SK-N-SH (cell line): Measurements from ENCODE around the gene MDK. TPM values are rescaled to one million over a fixed set of nuclear protein-coding genes. Genes with fewer than 3 reads are reported as not detected.

ENCODE experiments used
- CTCF ChIA-PET: fragments of 300-600, 350-600 bp; formaldehyde crosslinking; extraction: SDS; loops from one replicate; lab custom pipeline; 2021; lab: Yijun Ruan, JAX
- POLR2A ChIA-PET: fragments of 350-600 bp; sonication (Branson Sonifier 250); formaldehyde crosslinking; extraction: SDS; loops from one replicate; lab custom pipeline; 2020; ENCODE audit warnings: antibody characterized with exemption, inconsistent platforms; lab: Yijun Ruan, JAX
- DNase-seq: peaks from one replicate; pipeline ENCODE4 v3.0.0; 2012
- H2AFZ ChIP-seq: fragments of 200-600 bp; sonication (generic); 2 replicates; pipeline ENCODE4 v1.8.1; 2016; ENCODE audit warnings: antibody characterized with exemption, mild to moderate bottlenecking, low read depth
- H3F3A ChIP-seq: fragments of 200-600 bp; sonication (generic); replicated peaks from 2 replicates; pipeline ENCODE3; 2016; ENCODE audit warnings: antibody characterized with exemption, mild to moderate bottlenecking; ENCODE audit not compliant: insufficient read depth
- H3K27ac ChIP-seq, 2 experiments: fragments of 200-500 bp in 1 of 2; fragments of 200-600 bp in 1 of 2; sonication (Bioruptor generic) in 1 of 2; sonication (generic), shearing (Covaris generic) in 1 of 2; 2 replicates each; pipeline versions ENCODE4 v1.5.1 to v1.6.1; 2014 to 2016; ENCODE audit warnings: low read depth in 2 of 2, inconsistent platforms in 1 of 2, low read length in 1 of 2, mild to moderate bottlenecking in 1 of 2, mixed read lengths in 1 of 2
- H3K27me3 ChIP-seq: fragments of 200-600 bp; sonication (generic), shearing (Covaris generic); 2 replicates; pipeline ENCODE4 v1.6.1; 2016; ENCODE audit warnings: mixed run types; ENCODE audit not compliant: insufficient read depth
- H3K36me3 ChIP-seq, 2 experiments: fragments of 200-500 bp in 1 of 2; fragments of 200-600 bp in 1 of 2; sonication (Bioruptor generic) in 1 of 2; sonication (generic) in 1 of 2; replicated peaks in 1 of 2; 2 replicates each; pipeline versions ENCODE3 to v1.5.1; 2014 to 2016; ENCODE audit warnings: low read length in 1 of 2, mild to moderate bottlenecking in 1 of 2; ENCODE audit not compliant: insufficient read depth in 2 of 2, control insufficient read depth in 1 of 2
- H3K4me1 ChIP-seq, 2 experiments: fragments of 200-500 bp in 1 of 2; fragments of 200-600 bp in 1 of 2; sonication (Bioruptor generic) in 1 of 2; sonication (generic), shearing (Covaris generic) in 1 of 2; 2 replicates each; pipeline versions ENCODE4 v1.5.1 to v1.6.1; 2014 to 2016; ENCODE audit warnings: low read depth in 1 of 2, low read length in 1 of 2, mixed run types in 1 of 2; ENCODE audit not compliant: insufficient read depth in 2 of 2, control insufficient read depth in 1 of 2
- H3K4me2 ChIP-seq: fragments of 200-600 bp; sonication (generic), shearing (Covaris generic); 2 replicates; pipeline ENCODE4 v1.6.1; 2017; ENCODE audit warnings: mixed run types
- H3K4me3 ChIP-seq, 2 experiments: fragments of 200-500 bp in 1 of 2; fragments of 200-600 bp in 1 of 2; sonication (Bioruptor generic) in 1 of 2; sonication (generic), shearing (Covaris generic) in 1 of 2; 2 replicates each; pipeline versions ENCODE4 v1.5.1 to v1.8.1; 2014 to 2016; ENCODE audit warnings: low read depth in 2 of 2, inconsistent platforms in 1 of 2, low read length in 1 of 2, mild to moderate bottlenecking in 1 of 2, mixed read lengths in 1 of 2, moderate library complexity in 1 of 2
- H3K79me2 ChIP-seq: fragments of 200-600 bp; sonication (generic); 2 replicates; pipeline ENCODE4 v1.8.1; 2017; ENCODE audit warnings: mild to moderate bottlenecking; ENCODE audit not compliant: insufficient read depth
- H3K9ac ChIP-seq: fragments of 200-600 bp; sonication (generic); 2 replicates; pipeline ENCODE4 v1.6.1; 2017; ENCODE audit warnings: mixed run types
- H3K9me2 ChIP-seq: fragments of 200-600 bp; sonication (generic); 2 replicates; pipeline ENCODE4 v1.6.1; 2017; ENCODE audit warnings: mixed run types
- H3K9me3 ChIP-seq: fragments of 200-600 bp; sonication (generic); 2 replicates; pipeline ENCODE4 v1.6.1; 2017; ENCODE audit warnings: mixed run types, mild to moderate bottlenecking, moderate library complexity
- H4K20me1 ChIP-seq: fragments of 200-600 bp; sonication (generic); 2 replicates; pipeline ENCODE4 v1.6.1; 2017; ENCODE audit warnings: mild to moderate bottlenecking, mixed run types; ENCODE audit not compliant: insufficient read depth
- CHD2 ChIP-seq: fragments of 150-350 bp; IDR thresholded peaks from 2 replicates; pipeline ENCODE4 v1.6.1; 2018; ENCODE audit warnings: low read length; ENCODE audit not compliant: partially characterized antibody
- CTCF ChIP-seq: fragments of 200-600 bp; sonication (generic); IDR thresholded peaks from 2 replicates; pipeline ENCODE4 v1.6.1; 2017; ENCODE audit warnings: antibody characterized with exemption, mild to moderate bottlenecking, moderate library complexity
- FOSL2 ChIP-seq: IDR thresholded peaks from 2 replicates; pipeline ENCODE4 v1.4.0; 2012; ENCODE audit warnings: low read depth, mild to moderate bottlenecking, moderate library complexity, borderline replicate concordance
- FOXJ3 ChIP-seq: sonication (generic); formaldehyde crosslinking; IDR thresholded peaks from 2 replicates; pipeline ENCODE4 v1.5.1; 2020; ENCODE audit warnings: mild to moderate bottlenecking, missing genetic modification reagents
- FOXM1 ChIP-seq: IDR thresholded peaks from 2 replicates; pipeline ENCODE4 v1.4.0; 2012; ENCODE audit warnings: low read depth, mild to moderate bottlenecking
- GABPA ChIP-seq: IDR thresholded peaks from 2 replicates; pipeline ENCODE4 v1.4.0; 2012; ENCODE audit warnings: low read depth, mild to moderate bottlenecking
- JUND ChIP-seq: IDR thresholded peaks from 2 replicates; pipeline ENCODE4 v1.4.0; 2012
- MAX ChIP-seq: IDR thresholded peaks from 2 replicates; pipeline ENCODE4 v1.4.0; 2012; ENCODE audit warnings: low read depth
- MXI1 ChIP-seq: IDR thresholded peaks from 2 replicates; pipeline ENCODE4 v1.6.1; 2012; ENCODE audit warnings: mild to moderate bottlenecking, low read depth, low read length, improper control_type of control experiment
- NFIC ChIP-seq: IDR thresholded peaks from 2 replicates; pipeline ENCODE4 v1.4.0; 2012; ENCODE audit warnings: borderline replicate concordance
- NRF1 ChIP-seq: IDR thresholded peaks from 2 replicates; pipeline ENCODE4 v1.6.1; 2012; ENCODE audit warnings: low read depth, mild to moderate bottlenecking, low read length
- RAD21 ChIP-seq: IDR thresholded peaks from 2 replicates; pipeline ENCODE4 v1.6.1; 2012; ENCODE audit warnings: mild to moderate bottlenecking, low read length
- RCOR1 ChIP-seq: fragments of 150-350 bp; IDR thresholded peaks from 2 replicates; pipeline ENCODE4 v1.6.1; 2017; ENCODE audit warnings: antibody characterized with exemption, low read length
- REST ChIP-seq: IDR thresholded peaks from 2 replicates; pipeline ENCODE4 v1.6.1; 2012; ENCODE audit warnings: mild to moderate bottlenecking, low read depth, low read length, moderate library complexity
- RFX5 ChIP-seq: IDR thresholded peaks from 2 replicates; pipeline ENCODE4 v1.6.1; 2012; ENCODE audit warnings: mild to moderate bottlenecking, improper control_type of control experiment, low read length
- SIN3A ChIP-seq: IDR thresholded peaks from 2 replicates; pipeline ENCODE4 v1.6.1; 2012; ENCODE audit warnings: low read depth, mild to moderate bottlenecking, low read length, moderate library complexity, borderline replicate concordance
- TAF1 ChIP-seq: IDR thresholded peaks from 2 replicates; pipeline ENCODE4 v1.6.1; 2012; ENCODE audit warnings: low read depth, mild to moderate bottlenecking, low read length, moderate library complexity, borderline replicate concordance
- WGBS: methylation state at CpG from one replicate; pipeline ENCODE4 v1.1.6; 2017; ENCODE audit warnings: low lambda C conversion rate; 5-methylcytosine and 5-hydroxymethylcytosine counted together
- polyA plus RNA-seq, 3 experiments: library from polyadenylated mRNA; depleted of rRNA; stranded (reverse); fragments of >200 nt; gene quantifications; 2 replicates each; pipeline ENCODE4 v1.2.3, GENCODE V29; 2012

MDK gene
- polyA plus RNA-seq, 1 of the 3 experiments (the other 2 are of a cell fraction), result 2,395 TPM

GRCh38 chr11:46366260-46366659, 15.2 kb upstream of the MDK start:
- Histone ChIP-seq H3K9me3 (no peaks in the 10 kb centered on the region), H3K36me3 (peaks cover 5 to 10% of the 10 kb centered on the region in 2 experiments), H3K4me1 (peaks cover 25 to 52% of the 10 kb centered on the region in 2 experiments; a peak in 3 of 4 replicates), H3K27me3 (no peaks in the 10 kb centered on the region), H4K20me1 (no peaks in the 10 kb centered on the region), H3K4me3 (no peak overlapping the region), H3K4me2 (no peak overlapping the region), H3K9me2 (no peaks in the 10 kb centered on the region), H3K27ac (no peak overlapping the region), H2AFZ (no peak overlapping the region), H3F3A (peaks cover 8% of the 10 kb centered on the region), H3K79me2 (peaks cover 20% of the 10 kb centered on the region; the same call in 1 of the 2 replicates), H3K9ac (no peak overlapping the region)
- DNase-seq, result no peak
- TF ChIP-seq JUND, result no peak
- no peak for TF ChIP-seq TAF1
- no peak for TF ChIP-seq NRF1
- no peak for TF ChIP-seq FOXJ3
- TF ChIP-seq RCOR1, result no peak
- POLR2A ChIA-PET, result interaction anchor here (0.6 kb wide), 1 partner anchor 294 kb away, joined by 3 read pairs; no protein-coding TSS in a partner anchor
- WGBS, result 95% methylated on average over 11 of the region's 22 CpGs
- CTCF ChIA-PET, result interaction anchor here (0.6 to 18.0 kb wide), 11 partner anchors 12 to 451 kb away, joined by 3 to 423 read pairs (median 5); partner anchors contain the start of genes CHRM4 and DGKZ

- POLR2A ChIA-PET, result interaction anchor here (0.6 kb wide), 1 partner anchor 294 kb away, joined by 3 read pairs; no protein-coding TSS in a partner anchor
- no peak overlapping the region for H3K9ac ChIP-seq
- H3K4me1 ChIP-seq, result peaks cover 21 to 48% of the 10 kb centered on the region in 2 experiments; a peak in 3 of 4 replicates
- TF ChIP-seq CHD2 (no peak), NFIC (no peak), TAF1 (no peak), JUND (no peak), MAX (no peak), RAD21 (no peak), FOXM1 (no peak), CTCF (no peak), RFX5 (no peak), REST (no peak), NRF1 (no peak), SIN3A (no peak), FOSL2 (no peak), MXI1 (no peak), GABPA (no peak)
- no peak overlapping the region for H3K27ac ChIP-seq
- peaks cover 17% of the 10 kb centered on the region; the same call in 1 of the 2 replicates for H3K79me2 ChIP-seq
- CTCF ChIA-PET, result interaction anchor here (0.6 to 18.0 kb wide), 12 partner anchors 11 to 252 kb away, joined by 3 to 423 read pairs (median 5); partner anchors contain the start of genes CHRM4 and DGKZ
- DNase-seq, result no peak
- H3K4me3 ChIP-seq, result no peak overlapping the region
- 92% methylated on average over 13 of the region's 31 CpGs for WGBS
- peaks cover 8% of the 10 kb centered on the region for H3F3A ChIP-seq
- H3K9me3 ChIP-seq, result no peaks in the 10 kb centered on the region
- no peaks in the 10 kb centered on the region for H4K20me1 ChIP-seq
- no peak overlapping the region for H3K4me2 ChIP-seq
- no peak overlapping the region for H2AFZ ChIP-seq
- H3K27me3 ChIP-seq, result no peaks in the 10 kb centered on the region
- no peaks in the 10 kb centered on the region for H3K9me2 ChIP-seq
- H3K36me3 ChIP-seq, result peaks cover 5 to 10% of the 10 kb centered on the region in 2 experiments
Measured at GRCh38 chr11:46366661-46367161, 14.8 kb upstream of the MDK start.
